Kidney (tissue), 14 donors: ENCODE data around the gene KCNQ5. TPM values are rescaled to one million over a fixed set of nuclear protein-coding genes. Genes with fewer than 3 reads are reported as not detected.

Experiments used
- DNase-seq, 5 donors: peaks; one replicate each; pipeline ENCODE4 v3.0.0-alpha.2; 2013 to 2020
- FAIRE-seq: peaks from 2 replicates; lab custom pipeline; 2012; peaks lifted over from hg19 to GRCh38; lab: Jason Lieb, UNC
- H3K27ac ChIP-seq, 2 donors: one replicate each; pipeline ENCODE4 v1.7.0; 2013; ENCODE audit warnings: low read depth in 2 of 2, low read length in 2 of 2, inconsistent platforms in 1 of 2
- H3K27me3 ChIP-seq: one replicate; pipeline ENCODE4 v1.7.1; 2013; ENCODE audit warnings: low read length, inconsistent platforms; ENCODE audit not compliant: control insufficient read depth, insufficient read depth
- H3K36me3 ChIP-seq, 3 donors: one replicate each; pipeline versions ENCODE4 v1.7.0 to v1.7.1; 2013; ENCODE audit warnings: low read length in 3 of 3, control low read depth in 1 of 3, inconsistent platforms in 1 of 3; ENCODE audit not compliant: insufficient read depth in 3 of 3, control insufficient read depth in 2 of 3
- H3K4me1 ChIP-seq, 3 donors: one replicate each; pipeline versions ENCODE4 v1.7.0 to v1.7.1; 2013; ENCODE audit warnings: low read length in 3 of 3, inconsistent platforms in 1 of 3, low read depth in 1 of 3; ENCODE audit not compliant: control insufficient read depth in 2 of 3, insufficient read depth in 2 of 3
- H3K4me3 ChIP-seq, 3 donors: one replicate each; pipeline versions ENCODE4 v1.7.0 to v1.8.1; 2013; ENCODE audit warnings: low read length in 3 of 3, control low read depth in 1 of 3, inconsistent platforms in 1 of 3
- H3K9ac ChIP-seq, 3 donors: one replicate each; pipeline versions ENCODE4 v1.7.0 to v1.7.1; 2013; ENCODE audit warnings: low read length in 3 of 3, control low read depth in 1 of 3, inconsistent platforms in 1 of 3
- H3K9me3 ChIP-seq, 3 donors: one replicate each; pipeline versions ENCODE4 v1.7.0 to v1.7.1; 2013; ENCODE audit warnings: low read length in 3 of 3, control low read depth in 1 of 3, inconsistent platforms in 1 of 3; ENCODE audit not compliant: control insufficient read depth in 2 of 3, insufficient read depth in 1 of 3
- CTCF ChIP-seq: IDR thresholded peaks from 3 replicates; pipeline ENCODE4 v1.5.1; 2012; ENCODE audit warnings: mild to moderate bottlenecking, moderate library complexity, borderline replicate concordance; ENCODE audit not compliant: insufficient read depth; ENCODE audit errors: extremely low read depth
- intact Hi-C: fragments of 100-400 bp; cut with DNase I; formaldehyde crosslinking; loops from one replicate; pipeline ENCODE4 v1.11.1; 2022
- polyA plus RNA-seq: library from polyadenylated mRNA; stranded (reverse); fragments of 350-450 nt; fragmentation: Illumina TruSeq; extraction: RNeasy Lipid Tissue Mini Kit (QIAGEN cat#74804); gene quantifications from one replicate; pipeline ENCODE4 v1.2.3, GENCODE V29; 2014; ENCODE audit warnings: low read depth, low replicate concordance; ENCODE audit not compliant: insufficient read depth
- total RNA-seq: library from RNA; stranded (reverse); fragmentation: NEBNext Ultra II Directional; extraction: Animal tissue kit (Norgen Biotek cat#: 25700); gene quantifications from one replicate; pipeline ENCODE4 v1.2.1, GENCODE V29; 2021
- donor health status: control.
- donor health status: control.
- donor health status: control.
- donor health status: control.
- donor health status: control.
- donor health status: DM: yes; HTN: yes; CAD: no.
- donor health status: Normal renal cell carcinoma (clear cell type).

The KCNQ5 gene
- total and polyA plus RNA-seq, 2 donors from 2014 or later, result 0.50 TPM; not detected in 1

- no peak overlapping the region for H3K4me3 ChIP-seq
- H3K4me1 ChIP-seq, result no peaks in the 10 kb centered on the region
- H3K27me3 ChIP-seq, result no peaks in the 10 kb centered on the region
- H3K36me3 ChIP-seq, result no peaks in the 10 kb centered on the region
- DNase-seq, result no peak
- H3K27ac ChIP-seq, result no peak overlapping the region
- FAIRE-seq, result no peak
- no peak overlapping the region for H3K9ac ChIP-seq
- no peaks in the 10 kb centered on the region for H3K9me3 ChIP-seq
- TF ChIP-seq CTCF, result no peak
- intact Hi-C loops, result no loop called here
Measured at GRCh38 chr6:72936766-72937559, 315.1 kb downstream of the KCNQ5 start.

GRCh38 chr6:72938104-72938503, 316.2 kb downstream of the KCNQ5 start:
- FAIRE-seq, result no peak
- no peak for TF ChIP-seq CTCF

GRCh38 chr6:72939004-72939403, 317.1 kb downstream of the KCNQ5 start:
- no peak for DNase-seq
- no peak for FAIRE-seq
- Histone ChIP-seq H3K4me3 (no peak overlapping the region), H3K9me3 (no peaks in the 10 kb centered on the region), H3K27ac (no peak overlapping the region), H3K36me3 (no peaks in the 10 kb centered on the region), H3K4me1 (no peaks in the 10 kb centered on the region), H3K9ac (no peak overlapping the region), H3K27me3 (no peaks in the 10 kb centered on the region)
- intact Hi-C loops, result no loop called here
- no peak for TF ChIP-seq CTCF

More at GRCh38 chr6:72938104-72938503, 316.2 kb downstream of the KCNQ5 start:
- Histone ChIP-seq H3K9me3 (no peaks in the 10 kb centered on the region), H3K4me3 (no peak overlapping the region), H3K36me3 (no peaks in the 10 kb centered on the region), H3K27ac (no peak overlapping the region), H3K9ac (no peak overlapping the region), H3K27me3 (no peaks in the 10 kb centered on the region), H3K4me1 (no peaks in the 10 kb centered on the region)
- no peak for DNase-seq
- intact Hi-C loops, result no loop called here
